ENCODE results near the gene STK11. TPM values are rescaled to one million over a fixed set of nuclear protein-coding genes. Genes with fewer than 3 reads are reported as not detected.

Gene STK11
- total and polyA plus RNA-seq, 2 experiments from 2014 or later = 19.4 to 96.5 TPM

GRCh38 chr19:1170938-1171754, 34.4 kb upstream of the STK11 start:
- Histone ChIP-seq H3K27ac (ENCODE audit: low read depth) (no peak overlapping the region), H3K9me2 (ENCODE audit: insufficient read depth) (no peaks in the 10 kb centered on the region), H3K27me3 (ENCODE audit: insufficient read depth) (no peaks in the 10 kb centered on the region), H3K36me3 (ENCODE audit: insufficient read depth) (no peaks in the 10 kb centered on the region), H2AFZ (no peak overlapping the region), H4K20me1 (replicated peaks; ENCODE audit: insufficient read depth) (peaks cover 5% of the 10 kb centered on the region; the same call in 1 of the 2 replicates), H3K79me2 (replicated peaks; ENCODE audit: insufficient read depth) (peaks cover 63% of the 10 kb centered on the region), H3K4me2 (no peak overlapping the region), H3K4me3 (no peak overlapping the region), H3K4me1 (ENCODE audit: insufficient read depth) (no peaks in the 10 kb centered on the region; the same call in 1 of the 2 replicates), H3F3A (replicated peaks; ENCODE audit: low read depth) (peaks cover 25% of the 10 kb centered on the region; the same call in 1 of the 2 replicates)
- Mint-ChIP-seq H3K27ac (peak overlapping the region; percentile 76), H3K27me3 (ENCODE audit: insufficient read depth, low read depth, poor library complexity) (peaks cover 23% of the 10 kb centered on the region), H3K4me1 (peaks cover 25% of the 10 kb centered on the region), H3K36me3 (ENCODE audit: low read depth) (peaks cover 8% of the 10 kb centered on the region; the same call in 2 of the 3 replicates), H3K9me3 (no peaks in the 10 kb centered on the region; the same call in 2 of the 3 replicates), H3K4me3 (peak overlapping the region; percentile 38; the same call in 2 of the 3 replicates)
- DNase-seq (ENCODE audit: low spot score) (no peak), ATAC-seq (no peak)
- TF ChIP-seq CTCF (conservative IDR thresholded peaks at IDR 0.05; ENCODE audit: low read depth in 2 of 2) (no peak), NANOG (IDR thresholded peaks at IDR 0.05; ENCODE audit: borderline replicate concordance) (no peak), REST (IDR thresholded peaks at IDR 0.05; ENCODE audit: unreplicated experiment) (no peak), POLR2AphosphoS5 (IDR thresholded peaks at IDR 0.05; ENCODE audit: low read depth) (no peak), STAT1 (IDR thresholded peaks at IDR 0.05; ENCODE audit: unreplicated experiment) (no peak), CREB1 (CRISPR knock-in tag; IDR thresholded peaks at IDR 0.05; ENCODE audit: low read depth) (no peak), ZNF114 (CRISPR knock-in tag; IDR thresholded peaks at IDR 0.05) (no peak), JUNB (IDR thresholded peaks at IDR 0.05; ENCODE audit: unreplicated experiment) (no peak), EZH2 (IDR thresholded peaks at IDR 0.05; ENCODE audit: low read depth, unreplicated experiment) (no peak), ZNF331 (CRISPR knock-in tag; IDR thresholded peaks at IDR 0.05; ENCODE audit: low read depth) (no peak), ZNF462 (CRISPR knock-in tag; IDR thresholded peaks at IDR 0.05) (no peak), EZH2phosphoT487 (IDR thresholded peaks at IDR 0.05; ENCODE audit: unreplicated experiment) (no peak), ETS1 (IDR thresholded peaks at IDR 0.05) (no peak)

All from GM23338 (cell line).